ENCODE data around the gene MRPS2. TPM values are rescaled to one million over a fixed set of nuclear protein-coding genes. Genes with fewer than 3 reads are reported as not detected.

MRPS2 gene
- total RNA-seq, 1 experiment from 2014 or later, result 121 TPM

DNA sequence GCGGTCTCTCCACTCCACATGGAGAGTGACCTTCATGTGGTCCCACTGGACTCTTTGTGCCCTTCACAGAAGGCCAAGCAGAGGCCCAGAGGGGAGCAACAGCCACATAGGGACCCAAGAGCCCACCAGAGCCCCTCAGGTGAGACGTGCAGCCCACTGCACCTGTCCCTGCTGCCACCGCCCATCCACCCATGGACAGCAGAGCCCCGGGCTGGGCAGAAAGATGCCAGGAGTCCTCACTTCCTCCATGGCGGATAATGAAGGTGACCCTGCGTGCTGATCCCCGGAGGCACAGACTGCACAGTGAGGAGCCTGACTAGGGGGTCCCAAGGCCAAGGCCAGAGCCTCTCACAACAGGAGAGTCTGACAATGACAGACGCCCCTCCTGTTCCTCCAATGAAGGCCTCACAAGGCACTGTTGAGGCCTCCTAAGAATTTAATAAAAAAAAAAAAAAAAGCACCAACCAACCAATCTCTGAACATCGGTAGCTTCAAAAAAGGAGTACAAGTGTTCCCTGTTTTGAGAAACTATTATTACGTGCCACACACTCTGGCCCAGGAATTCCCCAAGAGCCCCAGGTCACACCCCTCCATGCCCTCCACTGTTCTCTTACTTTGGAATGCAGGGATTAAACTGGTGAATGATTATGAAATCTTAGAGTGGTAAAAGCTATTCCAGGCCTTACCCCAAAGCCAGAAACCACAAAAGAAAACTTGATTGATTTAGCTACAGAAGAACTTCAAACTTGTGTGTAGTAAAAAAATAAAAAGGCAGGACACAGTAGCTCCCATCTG lies 23.7 kb upstream of the MRPS2 start:
- Histone ChIP-seq H3K4me3 (ENCODE audit: insufficient read depth, low read depth, low read length) (no peak overlapping the region), H3K27me3 (ENCODE audit: control insufficient read depth, insufficient read depth, low read length) (no peaks in the 10 kb centered on the region), H3K36me3 (replicated peaks; ENCODE audit: control insufficient read depth, insufficient read depth, low read length) (no peaks in the 10 kb centered on the region)
- DNase-seq, result no peak

DNA sequence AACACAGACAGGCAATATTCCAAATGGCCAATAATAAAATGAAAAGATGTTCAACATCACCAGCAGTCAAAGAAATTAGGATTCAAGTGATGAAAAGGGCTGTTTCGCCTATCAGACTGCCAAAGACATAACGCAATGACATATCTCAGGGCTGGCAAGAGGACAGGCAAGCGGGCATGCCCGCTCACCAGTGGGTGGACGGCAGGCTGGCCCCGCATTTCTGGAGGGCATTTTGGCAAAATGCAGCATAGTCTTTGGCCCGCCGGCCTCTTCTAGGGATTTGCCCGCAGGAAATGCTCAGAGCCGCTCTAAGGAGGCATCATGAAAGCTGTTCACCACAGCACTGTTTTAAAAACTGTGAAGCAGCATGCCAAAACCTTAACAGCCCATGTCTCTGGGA lies 22.3 kb upstream of the MRPS2 start:
- H3K27me3 ChIP-seq (ENCODE audit: control insufficient read depth, insufficient read depth, low read length), result no peaks in the 10 kb centered on the region
- H3K4me3 ChIP-seq (ENCODE audit: insufficient read depth, low read depth, low read length), result no peak overlapping the region
- H3K36me3 ChIP-seq (replicated peaks; ENCODE audit: control insufficient read depth, insufficient read depth, low read length), result peaks cover 3% of the 10 kb centered on the region
- DNase-seq, result no peak

DNA sequence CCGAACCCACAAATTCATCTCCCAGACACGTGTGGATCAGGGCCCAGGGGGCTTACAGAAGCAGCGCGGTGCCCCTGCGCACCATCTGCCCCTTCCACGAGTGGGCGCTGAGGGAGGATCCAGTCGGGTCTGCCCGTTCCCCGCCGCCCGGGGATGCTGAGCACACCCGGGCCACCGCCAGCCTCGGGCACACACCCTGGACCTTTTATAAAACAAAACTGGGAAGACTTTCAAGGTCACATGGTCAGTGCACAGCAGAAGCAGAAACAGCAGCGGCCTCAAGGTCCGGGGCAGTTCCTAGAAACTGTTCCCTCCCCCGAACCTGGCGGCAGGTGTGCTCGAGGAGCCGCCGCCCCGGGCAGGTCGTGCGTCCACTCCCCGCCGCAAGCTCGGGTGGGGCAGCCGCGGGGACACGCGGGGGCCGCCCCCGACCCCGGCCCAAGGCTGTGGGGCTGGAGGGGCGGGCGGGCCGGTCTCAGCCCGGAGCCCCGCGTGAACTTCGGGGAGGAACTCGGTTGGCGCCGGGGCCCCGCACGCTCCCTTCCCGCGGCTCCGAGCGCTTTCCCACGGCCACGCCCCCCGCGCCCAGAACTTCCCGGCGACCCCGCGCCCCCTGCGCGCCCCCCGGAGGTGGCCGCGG lies 21.5 kb upstream of the MRPS2 start:
- peak overlapping the region; percentile 54 for H3K4me3 ChIP-seq (ENCODE audit: insufficient read depth, low read depth, low read length)
- peak; percentile 84 for DNase-seq

DNA sequence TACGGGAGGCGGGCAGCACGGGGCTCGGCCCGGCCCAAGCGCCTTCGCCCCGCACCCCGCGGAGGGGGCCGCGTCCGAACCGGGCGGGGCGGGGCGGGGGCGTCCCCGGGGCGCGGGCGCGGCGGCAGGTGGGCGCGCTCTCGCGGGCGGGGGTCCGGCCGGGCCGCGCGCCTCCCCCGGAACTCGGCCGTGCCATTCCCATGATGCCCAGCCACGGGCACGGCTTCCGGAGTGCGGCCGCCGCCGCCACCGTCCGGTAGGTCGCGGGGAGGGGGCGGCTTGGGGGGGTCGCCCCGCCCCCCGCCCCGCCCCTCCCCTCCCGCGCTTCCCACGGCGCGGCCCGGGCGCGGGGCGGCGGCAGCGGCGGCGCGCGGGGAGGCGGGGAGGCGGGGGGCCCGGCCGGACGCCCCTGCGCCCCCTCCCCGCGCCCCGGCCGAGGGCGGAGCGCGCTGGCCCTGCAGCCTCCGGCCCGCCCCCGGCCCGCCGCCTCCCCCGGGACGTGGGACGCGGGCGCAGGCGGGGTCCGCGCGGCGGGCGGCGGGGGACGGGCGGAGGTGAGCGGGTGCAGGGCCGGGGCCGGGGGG lies 20.9 kb upstream of the MRPS2 start, which contains the start of gene PPP1R26:
Gene PPP1R26, plus strand, starts transcription at position 314 of the 584 bp plus-strand sequence. CDS start 4,729 bp downstream, outside the sequence.
- peak within 1 kb of the TSS; percentile 76 for H3K4me3 ChIP-seq (ENCODE audit: insufficient read depth, low read depth, low read length)
- DNase-seq, result peak; percentile 90
- peaks cover 10% of the 10 kb centered on the region for H3K36me3 ChIP-seq (replicated peaks; ENCODE audit: control insufficient read depth, insufficient read depth, low read length)
- no peaks in the 10 kb centered on the region for H3K27me3 ChIP-seq (ENCODE audit: control insufficient read depth, insufficient read depth, low read length)

More for the DNA sequence above, 21.5 kb upstream of the MRPS2 start:
- peaks cover 8% of the 10 kb centered on the region for H3K36me3 ChIP-seq (replicated peaks; ENCODE audit: control insufficient read depth, insufficient read depth, low read length)
- H3K27me3 ChIP-seq (ENCODE audit: control insufficient read depth, insufficient read depth, low read length), result no peaks in the 10 kb centered on the region

DNA sequence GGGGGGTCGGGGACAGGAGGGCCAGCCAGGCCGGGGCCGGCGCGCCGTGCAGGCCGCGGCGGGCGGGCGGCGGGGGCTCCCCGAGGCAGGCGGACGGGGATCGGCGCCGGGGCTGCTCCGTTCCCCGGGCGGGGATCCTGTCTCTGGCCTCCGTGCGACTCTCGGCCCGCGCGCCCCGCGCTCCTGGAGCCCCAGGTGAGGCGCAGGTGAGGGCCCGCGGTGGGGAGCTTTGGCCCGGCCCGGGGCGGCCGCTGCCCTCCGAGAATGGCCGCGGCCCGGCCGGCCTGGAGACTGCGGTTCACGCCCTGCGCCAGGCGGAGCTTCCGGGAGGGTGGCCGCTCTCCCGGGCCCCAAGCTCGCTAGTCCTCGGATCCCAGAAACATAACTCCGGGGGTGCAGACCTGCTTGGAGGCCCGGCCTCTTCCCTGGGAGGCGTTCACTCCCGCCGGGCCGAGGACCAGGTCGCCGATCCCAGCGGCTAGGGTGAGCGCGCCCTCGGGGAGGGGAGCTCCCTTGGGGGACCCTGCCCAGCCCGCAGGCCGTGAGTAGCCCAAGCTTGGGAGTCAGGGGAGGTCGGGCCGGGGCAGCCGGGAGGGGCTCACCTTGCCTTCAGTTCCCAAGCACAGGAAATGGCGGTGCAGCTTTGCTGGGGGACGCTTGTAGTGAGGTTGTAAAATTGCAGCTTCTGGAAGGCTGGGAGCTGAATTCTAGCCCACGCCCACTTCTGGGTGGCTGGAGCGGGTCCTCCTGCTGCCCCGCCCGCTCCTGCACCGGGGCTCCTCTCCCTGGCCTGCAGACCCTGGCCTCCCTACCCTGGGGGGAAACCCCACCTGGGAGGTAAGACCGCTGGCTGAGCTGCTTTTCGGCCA lies 20.2 kb upstream of the MRPS2 start:
- H3K27me3 ChIP-seq (ENCODE audit: control insufficient read depth, insufficient read depth, low read length), result no peaks in the 10 kb centered on the region
- peak overlapping the region; percentile 76 for H3K4me3 ChIP-seq (ENCODE audit: insufficient read depth, low read depth, low read length)
- peak; percentile 84 for DNase-seq
- peaks cover 16% of the 10 kb centered on the region for H3K36me3 ChIP-seq (replicated peaks; ENCODE audit: control insufficient read depth, insufficient read depth, low read length)

DNA sequence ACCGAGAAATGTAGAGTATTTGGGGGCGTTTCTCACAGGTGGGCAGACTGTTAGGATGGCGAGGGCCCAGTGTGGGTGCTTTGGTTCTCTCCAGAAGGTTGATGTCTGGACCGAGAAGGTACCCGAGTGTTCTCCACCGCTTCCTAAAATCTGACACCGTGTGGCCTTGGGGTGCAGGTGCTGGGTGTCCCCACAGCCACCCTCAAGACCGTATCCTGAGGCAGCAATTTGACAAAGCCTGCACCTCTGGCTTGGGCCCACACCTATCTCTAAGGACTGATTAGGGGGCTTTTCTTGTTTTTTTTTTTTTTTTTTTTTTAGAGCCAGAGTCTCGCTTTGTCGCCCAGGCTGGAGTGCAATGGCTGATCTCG lies 19.6 kb upstream of the MRPS2 start:
- Histone ChIP-seq H3K4me3 (ENCODE audit: insufficient read depth, low read depth, low read length) (peak overlapping the region; percentile 76), H3K36me3 (replicated peaks; ENCODE audit: control insufficient read depth, insufficient read depth, low read length) (peaks cover 22% of the 10 kb centered on the region), H3K27me3 (ENCODE audit: control insufficient read depth, insufficient read depth, low read length) (no peaks in the 10 kb centered on the region)
- DNase-seq, result no peak

DNA sequence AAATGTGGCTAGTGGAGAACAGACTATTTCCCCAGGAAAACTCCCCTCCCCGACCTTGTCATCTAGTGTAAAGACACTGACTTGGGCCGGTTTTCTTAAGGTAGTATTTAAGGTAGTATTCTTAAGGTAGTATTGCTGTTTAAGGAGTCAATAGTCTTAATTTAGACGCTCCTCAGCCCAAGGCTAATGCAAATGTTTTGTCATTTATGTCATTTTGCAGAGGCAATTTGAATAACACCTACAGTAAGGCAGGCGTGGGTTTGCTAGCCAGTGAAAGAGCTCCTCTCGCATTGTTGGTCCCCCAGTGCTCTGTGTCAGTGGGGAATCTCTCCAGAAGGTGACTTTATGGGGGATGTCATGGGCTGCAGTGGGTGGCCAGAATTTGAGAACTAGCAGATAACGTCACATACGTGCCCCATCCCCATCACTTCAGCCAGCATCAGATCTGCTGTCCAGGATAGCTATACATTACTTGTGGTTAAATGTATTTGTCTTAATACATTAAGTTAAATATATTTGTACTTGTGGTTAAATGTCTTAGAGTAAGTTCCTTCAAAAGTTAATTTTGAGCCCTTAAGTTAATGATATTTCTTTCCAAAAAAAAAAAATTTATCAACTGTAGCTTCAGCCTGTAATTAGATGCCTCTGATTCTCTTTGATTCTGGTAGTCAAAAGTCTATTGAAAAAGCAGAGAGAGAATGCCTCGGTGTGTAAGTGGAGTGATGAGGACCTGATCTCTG lies 18.3 kb upstream of the MRPS2 start:
- Histone ChIP-seq H3K36me3 (replicated peaks; ENCODE audit: control insufficient read depth, insufficient read depth, low read length) (peaks cover 22% of the 10 kb centered on the region), H3K4me3 (ENCODE audit: insufficient read depth, low read depth, low read length) (no peak overlapping the region), H3K27me3 (ENCODE audit: control insufficient read depth, insufficient read depth, low read length) (no peaks in the 10 kb centered on the region)
- DNase-seq, result no peak

DNA sequence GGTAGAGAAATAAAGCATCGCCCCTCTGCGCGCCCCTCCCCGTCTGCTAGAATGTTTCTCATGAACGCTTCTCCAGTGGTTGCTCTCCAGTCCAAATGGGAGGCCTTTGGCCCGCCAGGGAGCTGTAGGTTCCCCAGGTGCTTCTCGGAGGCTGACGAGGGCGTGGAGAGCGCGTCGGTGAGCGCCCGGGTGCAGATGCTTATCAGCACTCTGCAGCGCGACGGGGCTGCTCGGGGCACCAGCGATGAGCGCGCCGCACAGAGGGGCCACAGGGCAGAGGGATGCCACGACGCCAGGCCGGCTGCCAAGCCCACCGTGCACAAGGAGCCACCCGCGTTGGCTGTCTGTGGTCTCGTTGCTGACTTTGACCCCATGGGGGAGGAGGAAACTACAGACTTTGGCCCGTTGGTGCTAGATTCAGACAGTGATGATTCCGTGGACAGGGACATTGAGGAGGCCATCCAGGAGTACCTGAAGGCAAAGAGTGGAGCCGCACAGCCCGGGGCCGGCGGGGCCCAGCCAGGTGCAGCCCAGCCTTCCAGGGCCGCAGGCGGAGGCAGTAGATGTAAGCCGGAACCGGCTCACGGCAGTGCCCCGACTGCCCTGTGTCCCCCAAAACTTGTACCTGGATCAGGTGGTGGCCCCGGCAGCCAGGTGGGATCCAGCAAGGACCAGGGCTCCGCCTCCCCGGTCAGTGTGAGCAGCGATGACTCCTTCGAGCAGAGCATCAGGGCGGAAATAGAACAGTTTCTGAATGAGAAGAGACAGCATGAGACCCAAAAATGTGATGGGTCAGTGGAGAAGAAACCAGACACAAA lies 15.8 kb upstream of the MRPS2 start:
- H3K36me3 ChIP-seq (replicated peaks; ENCODE audit: control insufficient read depth, insufficient read depth, low read length), result peaks cover 29% of the 10 kb centered on the region
- no peak for DNase-seq
- no peaks in the 10 kb centered on the region for H3K27me3 ChIP-seq (ENCODE audit: control insufficient read depth, insufficient read depth, low read length)
- H3K4me3 ChIP-seq (ENCODE audit: insufficient read depth, low read depth, low read length), result no peak overlapping the region

DNA sequence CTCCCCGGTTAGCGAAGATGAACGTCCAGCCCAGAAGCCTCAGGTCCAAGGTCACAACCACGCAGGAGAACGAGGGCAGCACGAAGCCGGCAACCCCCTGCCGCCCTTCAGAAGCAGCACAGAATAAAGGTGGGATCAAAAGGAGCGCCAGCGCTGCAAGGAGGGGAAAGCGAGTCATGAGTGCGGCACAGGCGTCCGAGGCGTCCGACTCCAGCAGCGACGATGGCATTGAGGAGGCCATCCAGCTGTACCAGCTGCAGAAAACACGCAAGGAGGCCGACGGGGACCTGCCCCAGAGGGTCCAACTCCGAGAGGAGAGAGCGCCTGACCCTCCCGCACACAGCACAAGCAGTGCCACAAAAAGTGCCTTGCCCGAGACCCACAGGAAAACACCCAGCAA lies 15.1 kb upstream of the MRPS2 start:
- Histone ChIP-seq H3K4me3 (ENCODE audit: insufficient read depth, low read depth, low read length) (no peak overlapping the region), H3K36me3 (replicated peaks; ENCODE audit: control insufficient read depth, insufficient read depth, low read length) (peaks cover 29% of the 10 kb centered on the region), H3K27me3 (ENCODE audit: control insufficient read depth, insufficient read depth, low read length) (no peaks in the 10 kb centered on the region)
- DNase-seq, result no peak

DNA sequence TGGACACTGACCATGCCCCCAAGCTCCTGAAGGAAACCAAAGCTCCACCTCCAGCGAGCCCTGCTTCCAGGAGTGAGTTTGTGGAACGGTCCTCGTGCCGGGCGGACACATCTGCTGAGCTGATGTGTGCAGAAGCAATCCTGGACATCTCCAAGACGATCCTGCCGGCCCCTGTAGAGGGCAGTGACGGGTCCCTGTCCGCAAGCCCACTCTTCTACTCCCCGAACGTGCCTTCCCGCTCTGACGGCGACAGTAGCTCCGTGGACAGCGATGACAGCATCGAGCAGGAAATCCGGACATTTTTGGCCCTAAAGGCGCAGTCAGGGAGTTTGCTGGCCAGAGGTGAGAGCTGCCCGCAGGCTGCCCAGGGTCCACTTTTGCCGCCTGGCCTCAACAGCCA lies 14.7 kb upstream of the MRPS2 start:
- peak; percentile 46 for DNase-seq
- Histone ChIP-seq H3K4me3 (ENCODE audit: insufficient read depth, low read depth, low read length) (no peak overlapping the region), H3K36me3 (replicated peaks; ENCODE audit: control insufficient read depth, insufficient read depth, low read length) (peaks cover 29% of the 10 kb centered on the region), H3K27me3 (ENCODE audit: control insufficient read depth, insufficient read depth, low read length) (no peaks in the 10 kb centered on the region)

DNA sequence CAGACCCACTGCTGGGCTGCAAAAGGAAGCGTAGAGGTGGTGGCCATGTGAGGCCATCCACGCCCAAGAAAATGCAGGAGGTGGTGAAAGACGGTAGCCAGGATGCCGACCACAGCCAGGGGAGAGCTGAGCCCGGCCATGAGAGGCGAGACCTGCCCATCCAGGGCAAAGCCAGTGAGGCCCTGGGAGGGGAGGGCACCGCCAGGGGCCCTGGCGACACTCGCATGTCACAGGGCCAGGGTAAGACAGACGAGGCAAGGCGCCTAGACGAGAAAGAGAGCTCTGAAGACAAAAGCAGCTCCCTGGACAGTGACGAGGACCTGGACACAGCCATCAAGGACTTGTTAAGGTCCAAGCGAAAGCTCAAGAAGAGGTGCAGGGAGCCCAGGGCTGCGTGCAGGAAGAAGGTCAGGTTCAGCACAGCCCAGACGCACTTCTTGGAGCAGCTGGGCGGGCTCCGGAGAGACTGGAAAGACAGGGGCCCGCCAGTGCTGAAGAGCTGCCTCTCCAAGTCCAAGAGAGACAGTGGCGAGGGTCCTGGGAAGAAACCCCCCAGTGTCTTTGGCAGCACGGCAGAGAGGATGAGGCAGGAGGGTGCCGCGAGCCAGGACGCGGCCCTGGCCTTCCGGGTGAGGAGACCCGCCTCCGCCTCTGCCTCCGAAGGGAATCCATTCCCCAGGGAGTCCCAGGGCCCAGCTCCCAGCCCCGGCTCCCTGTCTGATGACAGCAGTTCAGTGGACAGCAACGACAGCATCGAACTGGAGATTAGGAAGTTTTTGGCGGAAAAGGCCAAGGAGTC lies 14.0 kb upstream of the MRPS2 start:
- H3K4me3 ChIP-seq (ENCODE audit: insufficient read depth, low read depth, low read length), result no peak overlapping the region
- H3K36me3 ChIP-seq (replicated peaks; ENCODE audit: control insufficient read depth, insufficient read depth, low read length), result peaks cover 29% of the 10 kb centered on the region
- no peaks in the 10 kb centered on the region for H3K27me3 ChIP-seq (ENCODE audit: control insufficient read depth, insufficient read depth, low read length)
- no peak for DNase-seq

DNA sequence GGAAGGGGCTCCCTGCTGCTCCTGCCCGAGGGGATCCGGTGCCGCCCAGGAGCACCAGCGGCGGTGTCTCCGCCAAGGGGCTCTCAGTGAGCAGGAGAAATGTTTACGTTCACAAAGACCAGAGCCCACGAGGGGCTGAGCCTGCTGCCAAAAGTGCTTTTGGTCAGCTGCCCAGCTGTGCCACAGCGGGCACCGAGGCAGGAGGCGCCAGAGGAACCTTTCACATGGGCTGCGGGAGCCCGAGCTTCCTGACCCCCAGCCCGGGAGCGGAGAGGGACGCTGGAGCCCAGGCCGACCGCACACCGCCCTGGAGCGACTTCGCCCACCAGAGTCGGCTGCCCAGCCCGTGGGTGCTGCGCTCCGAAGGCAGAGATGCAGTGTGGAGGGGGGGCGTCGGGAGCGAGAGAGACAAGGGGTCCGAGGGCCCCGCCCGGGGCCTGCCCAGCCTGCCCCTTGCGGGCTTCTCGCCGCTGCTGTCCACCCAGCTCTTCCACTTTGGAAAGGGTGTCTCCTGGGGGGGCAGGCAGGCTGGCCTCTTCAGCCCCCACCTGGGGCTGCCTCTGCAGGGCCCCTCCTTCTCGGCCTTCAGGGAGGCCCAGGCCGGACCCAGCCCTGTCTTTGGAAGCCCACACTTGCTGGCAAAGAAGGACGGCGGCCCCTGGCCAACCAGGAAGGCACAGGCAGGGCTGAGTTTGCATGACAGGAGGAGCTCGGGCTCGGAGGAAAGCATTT lies 13.0 kb upstream of the MRPS2 start:
- Histone ChIP-seq H3K27me3 (ENCODE audit: control insufficient read depth, insufficient read depth, low read length) (no peaks in the 10 kb centered on the region), H3K36me3 (replicated peaks; ENCODE audit: control insufficient read depth, insufficient read depth, low read length) (peaks cover 29% of the 10 kb centered on the region), H3K4me3 (ENCODE audit: insufficient read depth, low read depth, low read length) (no peak overlapping the region)
- no peak for DNase-seq

Measured in H7 (cell line).